Esophagus muscularis mucosa (tissue), 4 donors: Measurements from ENCODE around the gene MAPK13. TPM values are rescaled to one million over a fixed set of nuclear protein-coding genes. Genes with fewer than 3 reads are reported as not detected.

Experiments
- DNase-seq: peaks from one replicate; pipeline ENCODE4 v3.0.0-alpha.2; 2017; ENCODE audit errors: extremely low spot score
- H3K27ac ChIP-seq, 4 donors: fragments of 200-600 bp; sonication (generic); replicated peaks in 1 of 4; 1 replicate in 3 of 4; 2 replicates in 1 of 4; pipeline ENCODE4 v1.5.1; 2016 to 2019; ENCODE audit warnings: mild to moderate bottlenecking in 1 of 4
- H3K27me3 ChIP-seq, 4 donors: fragments of 200-600 bp; sonication (generic); one replicate each; pipeline versions ENCODE4 v1.5.1 to v1.6.0; 2016 to 2019
- H3K36me3 ChIP-seq, 4 donors: fragments of 200-600 bp; sonication (generic); one replicate each; pipeline ENCODE4 v1.5.1; 2016 to 2019
- H3K4me1 ChIP-seq, 4 donors: fragments of 200-600 bp; sonication (generic); one replicate each; pipeline ENCODE4 v1.5.1; 2016 to 2019
- H3K4me3 ChIP-seq, 4 donors: fragments of 200-600 bp; sonication (generic); 1 replicate in 2 of 4; 2 replicates in 2 of 4; pipeline ENCODE4 v1.5.1; 2016 to 2019; ENCODE audit warnings: mild to moderate bottlenecking in 4 of 4, moderate library complexity in 1 of 4
- H3K9me3 ChIP-seq, 4 donors: fragments of 200-600 bp; sonication (generic); 1 replicate in 3 of 4; 2 replicates in 1 of 4; pipeline ENCODE4 v1.5.1; 2016 to 2019
- CTCF ChIP-seq, 3 experiments: fragments of 200-600 bp in 2 of 3; fragments of 450-650 bp in 1 of 3; sonication (generic) in 2 of 3; IDR thresholded peaks; one replicate each; pipeline ENCODE4 v1.5.1; 2017 to 2019; ENCODE audit warnings: antibody characterized with exemption in 3 of 3, mild to moderate bottlenecking in 2 of 3, moderate library complexity in 1 of 3
- EP300 ChIP-seq: sonication (generic); formaldehyde crosslinking; IDR thresholded peaks from one replicate; pipeline ENCODE4 v1.6.1; 2017; ENCODE audit warnings: antibody characterized with exemption
- POLR2A ChIP-seq: fragments of 450-650 bp; IDR thresholded peaks from one replicate; pipeline ENCODE4 v1.6.1; 2017; ENCODE audit warnings: antibody characterized with exemption, moderate library complexity, mild to moderate bottlenecking, low read depth
- POLR2AphosphoS5 ChIP-seq, 2 donors: sonication (generic); formaldehyde crosslinking; IDR thresholded peaks; one replicate each; pipeline ENCODE4 v1.6.1; 2017; ENCODE audit warnings: antibody characterized with exemption in 2 of 2
- WGBS: methylation state at CpG from one replicate; pipeline ENCODE4 v1.1.5; 2018; 5-methylcytosine and 5-hydroxymethylcytosine counted together
- intact Hi-C: fragments of 100-400 bp; cut with DNase I; formaldehyde crosslinking; loops from one replicate; pipeline ENCODE4 v1.15.1; 2023
- total RNA-seq, 4 donors: library from RNA; depleted of rRNA; stranded (reverse); fragments of >200 nt; gene quantifications; one replicate each; pipeline versions ENCODE4 v1.1.0 to v1.2.1, GENCODE V29; 2016

The MAPK13 gene
- total RNA-seq, 4 donors from 2014 or later, result 2.1 to 5.0 (median 4.5) TPM

- TF ChIP-seq POLR2A (no peak), EP300 (no peak), CTCF (IDR thresholded peaks at IDR 0.05) (no peak), POLR2AphosphoS5 (IDR thresholded peaks at IDR 0.05) (no peak)
- intact Hi-C loops, result no loop called here
- Histone ChIP-seq H3K27me3 (no peaks in the 10 kb centered on the region), H3K4me1 (peaks cover 0 to 4% (median 0%) of the 10 kb centered on the region in 4 donors), H3K27ac (no peak overlapping the region), H3K9me3 (no peaks in the 10 kb centered on the region), H3K4me3 (no peak overlapping the region), H3K36me3 (peaks cover 14 to 61% (median 47%) of the 10 kb centered on the region in 4 donors)
- peak; percentile 83 for DNase-seq
- WGBS, result 93% methylated on average over 2 of the region's 2 CpGs
Observed at GRCh38 chr6:36113703-36114102, 16.6 kb upstream of the MAPK13 start.

- no peak for DNase-seq
- TF ChIP-seq POLR2A (no peak), EP300 (no peak), CTCF (IDR thresholded peaks at IDR 0.05) (no peak), POLR2AphosphoS5 (IDR thresholded peaks at IDR 0.05) (no peak)
- intact Hi-C loops, result no loop called here
- Histone ChIP-seq H3K9me3 (no peaks in the 10 kb centered on the region), H3K36me3 (peaks cover 8 to 50% (median 35%) of the 10 kb centered on the region in 4 donors), H3K27ac (no peak overlapping the region), H3K27me3 (no peaks in the 10 kb centered on the region), H3K4me1 (peaks cover 0 to 4% (median 0%) of the 10 kb centered on the region in 4 donors), H3K4me3 (no peak overlapping the region)
- 62% methylated on average over 4 of the region's 4 CpGs for WGBS
Observed at GRCh38 chr6:36114798-36115408, 15.4 kb upstream of the MAPK13 start.

DNA sequence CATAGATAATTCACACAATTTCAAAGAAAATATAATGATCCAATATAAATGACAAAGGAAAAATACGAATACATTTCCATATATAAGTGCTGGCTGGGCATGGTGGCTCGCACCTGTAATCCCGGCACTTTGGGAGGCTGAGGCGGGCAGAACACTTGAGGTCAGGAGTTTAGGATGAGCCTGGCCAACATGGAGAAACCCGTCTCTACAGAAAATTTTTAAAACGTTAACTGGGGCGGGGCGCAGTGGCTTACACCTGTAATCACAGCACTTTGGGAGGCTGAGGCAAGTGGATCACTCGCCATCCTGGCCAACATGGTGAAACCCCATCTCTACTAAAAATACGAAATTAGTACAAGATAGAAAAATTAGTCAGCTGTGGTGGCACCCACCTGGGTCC is 14.9 kb upstream of the MAPK13 start:
- Histone ChIP-seq H3K4me3 (no peak overlapping the region), H3K36me3 (peaks cover 8 to 45% (median 30%) of the 10 kb centered on the region in 4 donors), H3K4me1 (peaks cover 0 to 4% (median under 1%) of the 10 kb centered on the region in 4 donors), H3K9me3 (no peaks in the 10 kb centered on the region), H3K27me3 (no peaks in the 10 kb centered on the region), H3K27ac (no peak overlapping the region)
- intact Hi-C loops, result no loop called here
- 95% methylated on average over 10 of the region's 10 CpGs for WGBS
- no peak for TF ChIP-seq POLR2AphosphoS5 (IDR thresholded peaks at IDR 0.05)
- no peak for TF ChIP-seq CTCF (IDR thresholded peaks at IDR 0.05)
- TF ChIP-seq POLR2A, result no peak
- no peak for TF ChIP-seq EP300
- DNase-seq, result peak; percentile 89

DNA sequence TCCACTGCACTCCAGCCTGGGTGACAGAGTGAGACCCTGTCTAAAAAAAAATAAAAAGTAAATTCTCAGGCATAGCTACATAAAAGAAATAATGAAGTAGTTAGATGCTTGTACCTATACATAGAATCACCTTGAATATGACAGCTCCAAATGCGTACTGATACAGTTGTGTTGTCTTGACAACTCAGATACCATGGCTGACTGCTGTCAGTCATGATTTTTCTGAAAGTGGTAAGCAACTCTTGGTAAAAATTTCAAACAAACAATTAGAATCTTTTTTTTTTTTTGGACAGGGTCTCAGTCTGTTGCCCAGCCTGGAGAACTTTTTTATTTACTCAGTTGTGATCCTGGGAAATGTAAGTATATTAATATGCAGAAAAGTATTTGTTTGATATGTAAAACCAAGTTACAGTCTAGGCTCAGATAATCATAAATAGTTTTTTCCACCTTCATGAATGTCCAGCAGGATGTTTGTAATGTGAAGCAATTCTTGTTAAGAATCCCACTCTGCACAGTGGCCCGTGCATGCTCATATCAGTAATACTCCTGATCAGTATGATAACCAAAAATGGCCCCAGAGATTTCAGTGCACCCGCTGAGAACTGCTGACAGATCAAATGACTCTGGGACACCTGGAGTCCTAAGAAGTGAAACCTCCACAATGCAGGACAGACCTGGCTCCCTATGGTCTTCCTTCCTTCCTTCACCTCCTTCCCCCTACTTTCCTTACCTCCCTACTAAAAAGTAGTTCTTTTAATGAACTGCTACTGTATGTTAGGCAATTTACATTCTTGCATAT is 14.0 kb upstream of the MAPK13 start:
- DNase-seq, result no peak
- H3K27me3 ChIP-seq, result no peaks in the 10 kb centered on the region
- no peak for TF ChIP-seq CTCF (IDR thresholded peaks at IDR 0.05)
- no peak for TF ChIP-seq POLR2AphosphoS5 (IDR thresholded peaks at IDR 0.05)
- 92% methylated on average over 3 of the region's 3 CpGs for whole genome bisulfite sequencing
- intact Hi-C loops, result no loop called here
- H3K4me3 ChIP-seq, result no peak overlapping the region
- no peak overlapping the region for H3K27ac ChIP-seq
- peaks cover 6 to 38% (median 24%) of the 10 kb centered on the region in 4 donors for H3K36me3 ChIP-seq
- H3K4me1 ChIP-seq, result peaks cover 7 to 13% (median 9%) of the 10 kb centered on the region in 4 donors
- no peaks in the 10 kb centered on the region for H3K9me3 ChIP-seq
